ENCODE data around the gene PLCB2. TPM values are rescaled to one million over a fixed set of nuclear protein-coding genes. Genes with fewer than 3 reads are reported as not detected.

PLCB2 gene
- total RNA-seq, 2 donors from 2014 or later = 17.7 to 32.4 TPM

DNA sequence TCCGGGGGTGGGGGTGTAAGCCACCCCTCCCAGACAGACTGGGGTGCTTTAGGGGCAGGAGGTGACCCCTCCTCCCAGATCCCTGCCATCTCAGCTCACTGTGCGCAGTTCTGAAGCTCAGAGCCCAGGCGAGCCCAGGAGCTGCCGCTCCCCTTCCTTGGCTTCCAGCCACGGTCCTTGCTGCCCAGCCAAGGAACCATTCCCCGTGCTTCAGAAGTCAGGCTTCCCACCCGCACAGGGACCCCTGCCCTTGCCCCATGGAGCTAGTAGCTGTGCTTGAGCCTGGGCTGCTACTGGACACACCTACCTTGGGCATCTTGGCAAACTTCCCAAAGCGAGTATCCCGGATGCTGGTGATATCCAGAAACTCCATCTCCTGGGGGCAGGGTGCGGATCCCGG, 4.8 kb downstream of the PLCB2 start:
- Histone ChIP-seq H3K4me3 (no peak overlapping the region), H3K27ac (no peak overlapping the region), H3K9me3 (no peaks in the 10 kb centered on the region), H3K4me1 (ENCODE audit: control insufficient read depth in 1 of 2, low read depth in 2 of 2) (no peaks in the 10 kb centered on the region), H3K36me3 (no peaks in the 10 kb centered on the region), H3K27me3 (replicated peaks; ENCODE audit: insufficient read depth) (no peaks in the 10 kb centered on the region)
- TF ChIP-seq, protein P1, sequence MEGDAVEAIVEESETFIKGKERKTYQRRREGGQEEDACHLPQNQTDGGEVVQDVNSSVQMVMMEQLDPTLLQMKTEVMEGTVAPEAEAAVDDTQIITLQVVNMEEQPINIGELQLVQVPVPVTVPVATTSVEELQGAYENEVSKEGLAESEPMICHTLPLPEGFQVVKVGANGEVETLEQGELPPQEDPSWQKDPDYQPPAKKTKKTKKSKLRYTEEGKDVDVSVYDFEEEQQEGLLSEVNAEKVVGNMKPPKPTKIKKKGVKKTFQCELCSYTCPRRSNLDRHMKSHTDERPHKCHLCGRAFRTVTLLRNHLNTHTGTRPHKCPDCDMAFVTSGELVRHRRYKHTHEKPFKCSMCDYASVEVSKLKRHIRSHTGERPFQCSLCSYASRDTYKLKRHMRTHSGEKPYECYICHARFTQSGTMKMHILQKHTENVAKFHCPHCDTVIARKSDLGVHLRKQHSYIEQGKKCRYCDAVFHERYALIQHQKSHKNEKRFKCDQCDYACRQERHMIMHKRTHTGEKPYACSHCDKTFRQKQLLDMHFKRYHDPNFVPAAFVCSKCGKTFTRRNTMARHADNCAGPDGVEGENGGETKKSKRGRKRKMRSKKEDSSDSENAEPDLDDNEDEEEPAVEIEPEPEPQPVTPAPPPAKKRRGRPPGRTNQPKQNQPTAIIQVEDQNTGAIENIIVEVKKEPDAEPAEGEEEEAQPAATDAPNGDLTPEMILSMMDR (IDR thresholded peaks at IDR 0.05) = no peak
- no peak for DNase-seq (ENCODE audit: low spot score)
- no peak for ATAC-seq (ENCODE audit: insufficient number of reproducible peaks, low FRiP score, low read depth)

DNA sequence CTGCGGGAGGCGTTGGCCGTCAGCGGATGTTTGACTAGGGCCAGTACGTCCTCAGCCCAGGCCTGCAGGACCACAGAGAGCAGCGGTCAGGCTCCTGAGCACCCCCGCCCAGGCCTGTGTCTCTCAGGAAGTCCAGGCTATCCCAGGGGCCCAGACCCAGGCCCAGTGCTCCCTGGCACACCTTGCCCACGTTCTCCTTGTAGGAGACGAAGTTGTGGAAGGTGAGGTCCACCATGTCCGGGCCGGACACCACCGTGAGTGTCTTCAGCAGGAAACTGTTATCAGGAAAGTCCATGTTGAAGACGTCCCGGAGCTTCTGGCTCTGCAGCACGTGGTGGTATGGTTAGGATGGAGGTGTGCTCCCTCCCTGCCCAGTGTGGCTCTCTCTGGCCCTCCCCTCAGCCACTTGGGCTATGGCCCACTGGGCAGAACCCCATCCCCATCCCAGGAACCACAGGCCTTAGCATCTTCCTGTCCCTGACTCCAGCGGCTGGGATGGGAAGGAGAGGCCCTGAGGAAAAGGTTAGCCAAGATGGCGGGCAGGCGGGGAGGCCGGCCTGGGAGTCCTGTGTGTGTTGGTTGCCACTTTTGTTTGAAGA, 5.3 kb downstream of the PLCB2 start:
- no peak overlapping the region for H3K4me3 ChIP-seq
- no peak overlapping the region for H3K27ac ChIP-seq
- H3K9me3 ChIP-seq = no peaks in the 10 kb centered on the region
- H3K4me1 ChIP-seq (ENCODE audit: control insufficient read depth in 1 of 2, low read depth in 2 of 2) = no peaks in the 10 kb centered on the region
- TF ChIP-seq, protein P1 (IDR thresholded peaks at IDR 0.05) = no peak
- no peak for ATAC-seq (ENCODE audit: insufficient number of reproducible peaks, low FRiP score, low read depth)
- DNase-seq (ENCODE audit: low spot score) = no peak
- no peaks in the 10 kb centered on the region for H3K36me3 ChIP-seq
- H3K27me3 ChIP-seq (replicated peaks; ENCODE audit: insufficient read depth) = no peaks in the 10 kb centered on the region

DNA sequence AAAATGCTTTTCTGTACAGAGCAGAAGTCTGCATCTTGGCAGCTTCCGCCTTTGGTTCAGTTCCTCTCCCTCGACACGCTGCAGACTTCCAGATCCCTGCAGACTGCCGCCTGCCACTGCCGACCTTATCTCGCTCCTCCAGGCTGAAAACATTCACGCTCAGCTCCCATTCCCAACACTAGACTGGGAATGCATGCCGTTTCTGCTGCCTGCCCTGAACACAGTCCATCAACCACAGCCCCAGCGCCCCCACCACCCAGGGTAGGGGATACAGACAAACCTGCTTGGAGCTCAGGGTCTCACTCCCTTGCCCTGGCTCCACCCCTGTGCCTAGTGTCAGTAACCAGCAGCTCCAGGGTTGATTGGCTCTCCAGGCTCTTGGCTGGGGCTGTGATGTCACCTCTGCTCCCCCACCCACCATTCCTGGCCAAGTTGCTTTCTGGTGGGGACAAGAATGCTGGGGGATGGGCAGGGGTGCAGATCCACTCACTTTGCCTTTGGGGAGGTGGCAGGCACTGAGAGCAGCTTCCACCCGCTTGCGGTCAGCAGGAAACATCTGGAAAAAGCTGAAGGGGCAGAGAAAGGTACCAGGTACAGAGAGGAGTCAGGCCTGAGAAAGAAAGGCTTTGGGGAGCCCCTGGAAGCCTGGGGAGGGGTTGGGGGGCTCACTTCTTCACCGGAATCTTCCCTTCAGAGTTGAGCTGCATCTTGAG, 6.1 kb downstream of the PLCB2 start:
- Histone ChIP-seq H3K4me1 (ENCODE audit: control insufficient read depth in 1 of 2, low read depth in 2 of 2) (no peaks in the 10 kb centered on the region), H3K27me3 (replicated peaks; ENCODE audit: insufficient read depth) (no peaks in the 10 kb centered on the region), H3K36me3 (no peaks in the 10 kb centered on the region), H3K9me3 (no peaks in the 10 kb centered on the region), H3K4me3 (no peak overlapping the region), H3K27ac (no peak overlapping the region)
- TF ChIP-seq, protein P1 (IDR thresholded peaks at IDR 0.05) = no peak
- ATAC-seq (ENCODE audit: insufficient number of reproducible peaks, low FRiP score, low read depth) = no peak
- no peak for DNase-seq (ENCODE audit: low spot score)

DNA sequence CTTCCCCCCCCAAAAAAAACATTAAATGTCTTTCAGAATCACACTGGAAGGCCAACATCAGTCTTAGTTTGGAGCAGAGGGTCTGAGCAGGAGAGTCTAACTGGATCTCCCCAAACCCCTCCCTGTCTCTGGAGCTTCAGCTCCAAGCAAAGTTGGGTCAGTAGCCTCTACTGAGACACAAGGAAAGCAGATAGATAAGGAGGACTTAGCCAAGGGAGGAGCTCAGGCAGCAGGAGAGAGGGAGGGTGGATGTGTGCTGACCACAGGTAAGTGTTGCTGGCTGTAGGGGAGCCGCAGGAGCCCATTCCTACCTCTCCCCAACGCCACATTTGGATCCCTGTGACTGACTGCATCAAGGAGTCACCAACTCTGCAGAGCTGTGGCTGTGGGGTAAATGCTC, 7.0 kb downstream of the PLCB2 start:
- Histone ChIP-seq H3K9me3 (no peaks in the 10 kb centered on the region), H3K27ac (no peak overlapping the region), H3K27me3 (replicated peaks; ENCODE audit: insufficient read depth) (no peaks in the 10 kb centered on the region), H3K4me3 (no peak overlapping the region), H3K4me1 (ENCODE audit: control insufficient read depth in 1 of 2, low read depth in 2 of 2) (no peaks in the 10 kb centered on the region), H3K36me3 (no peaks in the 10 kb centered on the region)
- TF ChIP-seq, protein P1 (IDR thresholded peaks at IDR 0.05) = no peak
- ATAC-seq (ENCODE audit: insufficient number of reproducible peaks, low FRiP score, low read depth) (no peak), DNase-seq (ENCODE audit: low spot score) (no peak)

DNA sequence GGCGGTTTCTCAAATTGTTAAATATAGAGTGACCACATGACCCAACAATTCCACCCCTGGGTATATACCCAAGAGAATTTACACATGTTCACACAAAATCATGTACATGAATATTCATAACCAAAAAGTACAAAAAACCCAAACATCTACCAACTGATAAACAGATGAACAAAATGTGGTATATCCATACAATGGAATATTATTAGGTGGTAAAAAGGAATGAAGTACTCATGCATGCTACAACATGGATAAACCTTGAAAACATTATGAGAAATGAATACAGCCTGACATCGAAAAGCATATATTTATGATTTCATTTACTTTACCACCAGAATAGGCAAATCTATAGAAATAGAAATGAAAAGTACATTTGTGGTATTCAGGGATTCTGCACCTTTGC, 7.4 kb downstream of the PLCB2 start:
- Histone ChIP-seq H3K4me3 (no peak overlapping the region), H3K9me3 (no peaks in the 10 kb centered on the region), H3K36me3 (no peaks in the 10 kb centered on the region), H3K4me1 (ENCODE audit: control insufficient read depth in 1 of 2, low read depth in 2 of 2) (no peaks in the 10 kb centered on the region), H3K27me3 (replicated peaks; ENCODE audit: insufficient read depth) (no peaks in the 10 kb centered on the region), H3K27ac (no peak overlapping the region)
- ATAC-seq (ENCODE audit: insufficient number of reproducible peaks, low FRiP score, low read depth) = no peak
- no peak for DNase-seq (ENCODE audit: low spot score)
- TF ChIP-seq, protein P1 (IDR thresholded peaks at IDR 0.05) = no peak

All from thoracic aorta (tissue), 2 donors.